GM23248 (cell line): Measurements from ENCODE around the gene MAML3.

Experiments used
- EZH2 ChIP-seq: fragments of 200-600 bp; sonication (generic); IDR thresholded peaks from 2 replicates; pipeline ENCODE4 v1.6.1; 2018; ENCODE audit warnings: antibody characterized with exemption, mild to moderate bottlenecking; ENCODE audit not compliant: insufficient read depth, poor library complexity, severe bottlenecking
- EZH2phosphoT487 ChIP-seq: fragments of 200-600 bp; sonication (generic); IDR thresholded peaks from 2 replicates; pipeline ENCODE4 v1.6.1; 2018; ENCODE audit warnings: antibody characterized with exemption, moderate library complexity, mild to moderate bottlenecking, low read depth; ENCODE audit not compliant: insufficient read depth

DNA sequence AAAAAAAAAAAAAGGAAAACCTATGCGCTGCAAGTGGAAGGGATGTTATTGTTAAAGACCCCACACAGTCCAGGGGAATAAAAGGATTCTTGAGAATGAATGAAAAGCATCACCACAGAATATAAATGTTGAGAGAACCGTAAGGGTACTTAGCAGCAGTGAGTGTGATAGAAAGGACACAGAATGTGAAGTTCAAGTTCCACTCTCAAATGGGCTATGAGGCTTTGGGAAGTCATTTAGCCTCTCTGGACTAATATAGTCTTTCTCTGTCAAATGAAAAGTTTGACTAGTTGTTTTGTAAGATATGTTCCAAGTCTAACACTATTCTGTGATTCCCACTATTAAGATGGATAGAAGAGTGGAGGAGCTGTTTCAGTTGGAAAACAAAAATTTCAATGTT, 35.8 kb upstream of the MAML3 start:
- TF ChIP-seq EZH2: no peak
- no peak for TF ChIP-seq EZH2phosphoT487
